ENCODE results near the gene BCHE.

BCHE gene

DNA sequence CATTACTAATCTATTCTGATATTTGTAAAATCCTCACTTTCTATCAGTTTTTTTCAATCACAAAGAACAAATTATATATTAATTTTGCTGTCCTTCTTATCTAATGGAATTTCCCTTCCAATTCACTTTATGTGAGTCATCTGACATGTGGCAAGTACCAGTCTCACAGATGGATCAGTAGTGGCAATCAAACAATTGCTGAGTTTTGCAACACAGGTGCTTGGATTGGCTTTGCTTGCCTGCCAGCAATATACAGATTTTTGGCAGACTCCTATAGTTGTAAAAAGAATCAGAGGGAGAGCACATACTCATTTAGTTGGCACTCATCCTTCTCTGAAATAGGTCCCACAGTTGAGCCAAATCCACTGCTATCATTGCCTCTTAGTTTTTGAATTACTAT is 83.7 kb downstream of the BCHE start:
- TF ChIP-seq ZNF394 (tag by site-specific recombination; IDR thresholded peaks at IDR 0.05; ENCODE audit: borderline replicate concordance) (no peak), ZNF514 (tag by site-specific recombination; IDR thresholded peaks at IDR 0.05) (no peak), ZNF341 (tag by site-specific recombination; IDR thresholded peaks at IDR 0.05; ENCODE audit: low read depth) (no peak), MYNN (tag by site-specific recombination; IDR thresholded peaks at IDR 0.05; ENCODE audit: borderline replicate concordance) (no peak), ZNF292 (tag by site-specific recombination; IDR thresholded peaks at IDR 0.05; ENCODE audit: borderline replicate concordance, low read depth) (no peak), ZNF214 (tag by site-specific recombination; IDR thresholded peaks at IDR 0.05; ENCODE audit: borderline replicate concordance) (no peak), ZNF10 (tag by site-specific recombination; IDR thresholded peaks at IDR 0.05) (no peak), ZNF132 (tag by site-specific recombination; IDR thresholded peaks at IDR 0.05; ENCODE audit: borderline replicate concordance) (no peak), ZNF530 (tag by site-specific recombination; IDR thresholded peaks at IDR 0.05; ENCODE audit: low read depth) (no peak)
- Histone ChIP-seq H3K27ac (ENCODE audit: extremely low read depth, low read depth, low read length) (no peak overlapping the region), H3K9me3 (ENCODE audit: control insufficient read depth, insufficient read depth, low read depth, low read length) (no peaks in the 10 kb centered on the region), H3K4me3 (ENCODE audit: low read depth, low read length) (no peak overlapping the region), H3K4me1 (ENCODE audit: control insufficient read depth, insufficient read depth, low read length) (no peaks in the 10 kb centered on the region), H3K36me3 (ENCODE audit: control insufficient read depth in 2 of 2, insufficient read depth in 1 of 2, low read length in 2 of 2) (no peaks in the 10 kb centered on the region)
- ChIA-PET POLR2A (no interaction called here), CTCF (no interaction called here)

DNA sequence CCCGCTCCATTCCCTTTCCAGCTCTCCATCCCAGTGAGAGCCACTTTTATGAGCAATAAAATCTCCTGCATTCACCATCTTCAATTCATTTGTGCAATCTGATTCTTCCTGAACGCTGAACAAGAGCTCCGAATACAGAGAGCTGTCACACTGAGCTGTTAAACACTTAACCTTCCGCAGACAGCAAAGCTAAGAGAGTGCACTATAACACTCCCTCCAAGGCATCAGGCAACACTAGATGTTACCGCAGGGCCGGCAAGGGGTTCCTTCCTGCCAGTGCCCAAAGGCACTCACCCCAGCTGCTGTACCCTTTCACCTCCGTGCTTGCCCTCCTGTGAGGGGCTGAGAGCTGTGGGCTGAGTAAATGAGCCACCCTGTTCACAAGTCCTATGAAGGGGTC is 85.6 kb downstream of the BCHE start:
- Histone ChIP-seq H3K27ac (ENCODE audit: extremely low read depth, low read depth, low read length) (no peak overlapping the region), H3K4me3 (ENCODE audit: low read depth, low read length) (no peak overlapping the region), H3K9me3 (ENCODE audit: control insufficient read depth, insufficient read depth, low read depth, low read length) (no peaks in the 10 kb centered on the region), H3K36me3 (ENCODE audit: control insufficient read depth in 2 of 2, insufficient read depth in 1 of 2, low read length in 2 of 2) (no peaks in the 10 kb centered on the region), H3K4me1 (ENCODE audit: control insufficient read depth, insufficient read depth, low read length) (no peaks in the 10 kb centered on the region)
- POLR2A ChIA-PET = interaction anchor here (0.6 kb wide), 1 partner anchor 17 kb away, joined by 3 read pairs; no protein-coding TSS in a partner anchor
- TF ChIP-seq ZIC2 (tag by site-specific recombination; IDR thresholded peaks at IDR 0.05) (no peak), ZNF394 (tag by site-specific recombination; IDR thresholded peaks at IDR 0.05; ENCODE audit: borderline replicate concordance) (no peak), ZNF707 (tag by site-specific recombination; IDR thresholded peaks at IDR 0.05) (no peak), TRIM28 (IDR thresholded peaks at IDR 0.05; ENCODE audit: borderline replicate concordance, low read length) (0 out of 2 replicates have a peak, but pooled peaks have one; percentile 42)
- CTCF ChIA-PET = no interaction called here

DNA sequence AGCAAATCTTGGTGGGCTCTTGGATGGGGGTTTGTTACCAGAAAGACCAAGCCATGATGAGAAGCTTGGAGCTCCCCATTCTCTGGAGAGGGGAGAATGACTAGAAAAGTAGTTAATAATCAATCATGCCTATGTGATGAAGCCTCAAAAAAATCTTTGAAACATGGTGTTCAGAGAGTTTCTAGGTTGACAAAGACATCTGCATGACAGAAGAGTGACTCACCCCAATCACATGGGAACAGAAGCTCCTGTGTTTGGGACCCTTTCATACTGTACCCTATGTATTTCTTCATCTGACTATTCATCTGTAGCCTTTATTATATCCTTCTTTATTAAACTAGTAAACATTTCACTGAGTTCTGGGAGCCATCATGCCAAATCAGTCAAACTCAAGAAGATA is 87.4 kb downstream of the BCHE start:
- H3K27ac ChIP-seq (ENCODE audit: extremely low read depth, low read depth, low read length) = no peak overlapping the region
- ChIA-PET CTCF (no interaction called here), POLR2A (no interaction called here)
- H3K4me3 ChIP-seq (ENCODE audit: low read depth, low read length) = no peak overlapping the region
- H3K4me1 ChIP-seq (ENCODE audit: control insufficient read depth, insufficient read depth, low read length) = no peaks in the 10 kb centered on the region
- TF ChIP-seq, protein P1, sequence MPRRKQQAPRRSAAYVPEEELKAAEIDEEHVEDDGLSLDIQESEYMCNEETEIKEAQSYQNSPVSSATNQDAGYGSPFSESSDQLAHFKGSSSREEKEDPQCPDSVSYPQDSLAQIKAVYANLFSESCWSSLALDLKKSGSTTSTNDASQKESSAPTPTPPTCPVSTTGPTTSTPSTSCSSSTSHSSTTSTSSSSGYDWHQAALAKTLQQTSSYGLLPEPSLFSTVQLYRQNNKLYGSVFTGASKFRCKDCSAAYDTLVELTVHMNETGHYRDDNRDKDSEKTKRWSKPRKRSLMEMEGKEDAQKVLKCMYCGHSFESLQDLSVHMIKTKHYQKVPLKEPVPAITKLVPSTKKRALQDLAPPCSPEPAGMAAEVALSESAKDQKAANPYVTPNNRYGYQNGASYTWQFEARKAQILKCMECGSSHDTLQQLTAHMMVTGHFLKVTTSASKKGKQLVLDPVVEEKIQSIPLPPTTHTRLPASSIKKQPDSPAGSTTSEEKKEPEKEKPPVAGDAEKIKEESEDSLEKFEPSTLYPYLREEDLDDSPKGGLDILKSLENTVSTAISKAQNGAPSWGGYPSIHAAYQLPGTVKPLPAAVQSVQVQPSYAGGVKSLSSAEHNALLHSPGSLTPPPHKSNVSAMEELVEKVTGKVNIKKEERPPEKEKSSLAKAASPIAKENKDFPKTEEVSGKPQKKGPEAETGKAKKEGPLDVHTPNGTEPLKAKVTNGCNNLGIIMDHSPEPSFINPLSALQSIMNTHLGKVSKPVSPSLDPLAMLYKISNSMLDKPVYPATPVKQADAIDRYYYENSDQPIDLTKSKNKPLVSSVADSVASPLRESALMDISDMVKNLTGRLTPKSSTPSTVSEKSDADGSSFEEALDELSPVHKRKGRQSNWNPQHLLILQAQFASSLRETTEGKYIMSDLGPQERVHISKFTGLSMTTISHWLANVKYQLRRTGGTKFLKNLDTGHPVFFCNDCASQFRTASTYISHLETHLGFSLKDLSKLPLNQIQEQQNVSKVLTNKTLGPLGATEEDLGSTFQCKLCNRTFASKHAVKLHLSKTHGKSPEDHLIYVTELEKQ (tag by site-specific recombination; IDR thresholded peaks at IDR 0.05; ENCODE audit: borderline replicate concordance) = no peak
- TF ChIP-seq ZNF514 (tag by site-specific recombination; IDR thresholded peaks at IDR 0.05) = no peak
- no peak for TF ChIP-seq ZNF112 (tag by site-specific recombination; IDR thresholded peaks at IDR 0.05)
- TF ChIP-seq ZNF660 (tag by site-specific recombination; IDR thresholded peaks at IDR 0.05) = no peak
- no peak for TF ChIP-seq ZNF23 (tag by site-specific recombination; IDR thresholded peaks at IDR 0.05; ENCODE audit: borderline replicate concordance)
- no peak for TF ChIP-seq ZEB2 (tag by site-specific recombination; IDR thresholded peaks at IDR 0.05)
- TF ChIP-seq, protein P2, sequence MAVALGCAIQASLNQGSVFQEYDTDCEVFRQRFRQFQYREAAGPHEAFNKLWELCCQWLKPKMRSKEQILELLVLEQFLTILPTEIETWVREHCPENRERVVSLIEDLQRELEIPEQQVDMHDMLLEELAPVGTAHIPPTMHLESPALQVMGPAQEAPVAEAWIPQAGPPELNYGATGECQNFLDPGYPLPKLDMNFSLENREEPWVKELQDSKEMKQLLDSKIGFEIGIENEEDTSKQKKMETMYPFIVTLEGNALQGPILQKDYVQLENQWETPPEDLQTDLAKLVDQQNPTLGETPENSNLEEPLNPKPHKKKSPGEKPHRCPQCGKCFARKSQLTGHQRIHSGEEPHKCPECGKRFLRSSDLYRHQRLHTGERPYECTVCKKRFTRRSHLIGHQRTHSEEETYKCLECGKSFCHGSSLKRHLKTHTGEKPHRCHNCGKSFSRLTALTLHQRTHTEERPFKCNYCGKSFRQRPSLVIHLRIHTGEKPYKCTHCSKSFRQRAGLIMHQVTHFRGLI (tag by site-specific recombination; IDR thresholded peaks at IDR 0.05) = no peak
- no peak for TF ChIP-seq ZNF24 (tag by site-specific recombination; IDR thresholded peaks at IDR 0.05)
- no peaks in the 10 kb centered on the region for H3K9me3 ChIP-seq (ENCODE audit: control insufficient read depth, insufficient read depth, low read depth, low read length)
- no peaks in the 10 kb centered on the region for H3K36me3 ChIP-seq (ENCODE audit: control insufficient read depth in 2 of 2, insufficient read depth in 1 of 2, low read length in 2 of 2)
